ENCODE data around the gene PRKAG1.

The PRKAG1 gene

DNA sequence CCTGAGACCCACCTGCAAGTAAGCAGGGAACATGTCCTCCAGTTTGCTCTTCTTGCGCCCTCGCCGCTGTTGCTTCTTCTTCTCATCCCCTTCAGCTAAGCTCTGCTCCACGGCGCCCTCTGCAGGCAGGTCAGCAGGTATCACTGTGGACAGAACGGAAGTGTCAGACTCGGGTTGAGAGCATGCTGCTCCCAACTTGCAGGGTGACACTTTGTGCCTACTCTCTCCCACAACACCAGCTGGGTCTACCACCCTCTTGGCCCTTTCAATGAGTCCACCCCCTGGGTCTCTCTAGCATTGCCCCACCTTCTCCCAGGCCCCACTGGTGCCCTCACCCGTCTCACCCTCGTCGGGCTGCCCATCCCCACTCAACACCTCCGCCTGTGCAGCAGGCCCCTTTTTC lies 25.3 kb upstream of the PRKAG1 start:
- TF ChIP-seq, protein P1, sequence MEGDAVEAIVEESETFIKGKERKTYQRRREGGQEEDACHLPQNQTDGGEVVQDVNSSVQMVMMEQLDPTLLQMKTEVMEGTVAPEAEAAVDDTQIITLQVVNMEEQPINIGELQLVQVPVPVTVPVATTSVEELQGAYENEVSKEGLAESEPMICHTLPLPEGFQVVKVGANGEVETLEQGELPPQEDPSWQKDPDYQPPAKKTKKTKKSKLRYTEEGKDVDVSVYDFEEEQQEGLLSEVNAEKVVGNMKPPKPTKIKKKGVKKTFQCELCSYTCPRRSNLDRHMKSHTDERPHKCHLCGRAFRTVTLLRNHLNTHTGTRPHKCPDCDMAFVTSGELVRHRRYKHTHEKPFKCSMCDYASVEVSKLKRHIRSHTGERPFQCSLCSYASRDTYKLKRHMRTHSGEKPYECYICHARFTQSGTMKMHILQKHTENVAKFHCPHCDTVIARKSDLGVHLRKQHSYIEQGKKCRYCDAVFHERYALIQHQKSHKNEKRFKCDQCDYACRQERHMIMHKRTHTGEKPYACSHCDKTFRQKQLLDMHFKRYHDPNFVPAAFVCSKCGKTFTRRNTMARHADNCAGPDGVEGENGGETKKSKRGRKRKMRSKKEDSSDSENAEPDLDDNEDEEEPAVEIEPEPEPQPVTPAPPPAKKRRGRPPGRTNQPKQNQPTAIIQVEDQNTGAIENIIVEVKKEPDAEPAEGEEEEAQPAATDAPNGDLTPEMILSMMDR (IDR thresholded peaks at IDR 0.05): peak; percentile 83

DNA sequence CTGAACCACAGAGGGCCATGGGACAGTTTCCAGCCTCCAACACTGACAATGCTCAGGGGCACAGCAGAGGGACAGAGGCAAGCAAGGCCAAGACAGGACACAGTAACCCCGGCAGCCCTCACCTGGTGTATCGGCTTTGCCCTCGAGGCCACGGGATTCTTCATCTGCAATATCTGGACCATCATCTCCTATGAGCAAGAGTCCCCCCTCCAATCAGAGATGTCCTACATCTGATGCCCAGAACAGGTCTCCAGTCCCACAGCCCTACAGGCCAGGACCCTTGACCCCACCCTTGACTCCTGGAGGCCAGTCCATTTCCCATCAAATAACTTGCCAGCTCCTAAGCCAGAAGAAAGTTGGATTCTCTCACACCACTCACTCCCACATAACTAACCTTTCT lies 24.7 kb upstream of the PRKAG1 start:
- TF ChIP-seq, protein P1 (IDR thresholded peaks at IDR 0.05): no peak

DNA sequence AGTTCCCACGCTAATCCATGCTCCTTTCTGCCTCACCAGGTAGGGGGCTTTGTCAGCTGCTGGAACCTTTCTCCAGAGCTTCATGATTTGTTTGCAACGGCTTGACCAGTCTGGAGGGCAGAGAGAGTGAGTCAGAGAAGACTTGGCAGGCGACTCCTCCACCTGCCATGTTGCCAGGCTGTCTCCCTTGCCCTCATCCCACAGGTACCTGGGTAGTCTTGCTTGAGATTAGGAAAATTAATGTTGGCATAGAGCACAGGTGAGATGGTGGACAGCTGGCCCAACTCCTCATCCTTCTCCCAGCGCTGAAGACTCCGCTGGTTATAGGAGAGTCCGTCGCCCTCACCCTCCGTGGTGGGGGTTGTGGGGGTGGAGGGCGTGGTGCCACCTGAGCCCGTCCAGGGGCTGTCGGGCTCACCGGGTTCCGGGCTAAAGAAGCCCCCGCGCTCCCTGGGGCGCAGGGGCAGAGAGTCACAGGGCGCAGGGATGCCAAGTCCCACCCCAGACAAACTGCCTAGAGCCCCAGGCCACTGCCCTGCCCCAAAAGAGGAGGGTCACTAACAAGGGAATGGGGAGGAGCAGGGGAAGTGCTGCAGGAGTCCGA lies 23.4 kb upstream of the PRKAG1 start:
- TF ChIP-seq, protein P1 (IDR thresholded peaks at IDR 0.05): no peak

DNA sequence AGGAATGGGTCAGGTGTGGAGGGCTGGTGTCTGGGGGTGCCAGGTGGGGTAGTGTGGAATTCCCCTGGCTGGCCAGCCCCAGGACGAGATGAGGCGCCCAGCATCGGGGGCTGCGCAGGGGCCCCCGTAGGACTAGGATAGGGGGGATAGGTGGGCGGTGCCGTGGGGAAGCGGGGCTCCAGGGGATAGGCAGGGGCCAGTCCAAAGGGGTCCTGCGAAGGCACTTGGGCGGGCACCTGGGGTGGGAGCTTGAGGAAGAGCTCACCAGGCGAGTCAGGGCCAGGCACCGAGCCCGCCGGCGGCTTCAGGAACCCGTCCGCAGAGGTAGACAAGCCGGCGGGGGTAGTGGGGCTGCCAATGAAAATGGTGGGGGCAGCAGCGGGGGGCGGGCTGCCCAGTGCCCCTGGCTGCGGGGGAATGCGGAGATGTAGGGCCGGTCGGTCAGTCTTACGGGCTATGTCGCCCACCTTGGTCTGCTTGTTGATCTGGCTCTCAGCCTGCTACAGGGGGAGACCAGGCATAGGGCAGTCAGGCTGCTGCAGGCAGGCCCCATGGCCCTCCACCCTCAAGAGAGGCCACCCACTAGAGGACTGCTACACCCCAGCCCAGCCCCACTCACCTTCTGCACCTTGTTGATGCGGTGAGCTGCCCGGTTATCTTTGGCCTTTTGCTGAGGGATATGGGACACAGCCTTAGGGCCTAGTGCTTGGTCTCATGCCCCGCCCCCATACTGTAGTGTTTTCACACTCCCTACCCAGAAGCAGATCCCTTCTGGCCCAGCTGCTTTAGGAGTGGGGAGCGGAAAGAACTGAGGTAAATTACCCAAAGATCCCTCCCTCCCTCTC lies 22.7 kb upstream of the PRKAG1 start:
- TF ChIP-seq, protein P1 (IDR thresholded peaks at IDR 0.05): no peak

DNA sequence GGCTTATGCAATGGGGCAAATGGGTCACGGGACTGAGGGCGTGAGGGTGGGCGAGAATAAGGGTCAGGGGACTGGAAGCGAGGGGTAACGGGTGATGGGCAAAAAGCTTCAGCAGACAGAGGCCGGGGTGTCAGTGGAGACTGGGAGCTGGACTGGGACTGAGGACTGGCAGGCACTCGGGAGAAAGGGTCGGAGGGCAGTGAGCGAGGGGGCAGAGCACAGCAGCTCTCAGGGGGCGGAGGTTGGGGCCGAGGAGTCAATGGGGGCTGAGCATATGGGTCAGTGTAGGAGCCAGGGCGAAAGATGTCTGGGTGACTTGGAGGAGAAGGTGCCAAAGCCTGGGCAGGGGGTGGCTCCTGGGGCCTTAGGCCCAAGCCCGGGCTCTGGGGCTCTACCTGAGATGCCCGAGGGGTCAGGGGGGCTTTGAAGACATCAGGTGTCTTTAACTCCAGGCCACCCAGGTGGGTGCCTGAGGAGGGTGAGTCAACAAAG lies 21.8 kb upstream of the PRKAG1 start:
- TF ChIP-seq, protein P1 (IDR thresholded peaks at IDR 0.05): no peak

DNA sequence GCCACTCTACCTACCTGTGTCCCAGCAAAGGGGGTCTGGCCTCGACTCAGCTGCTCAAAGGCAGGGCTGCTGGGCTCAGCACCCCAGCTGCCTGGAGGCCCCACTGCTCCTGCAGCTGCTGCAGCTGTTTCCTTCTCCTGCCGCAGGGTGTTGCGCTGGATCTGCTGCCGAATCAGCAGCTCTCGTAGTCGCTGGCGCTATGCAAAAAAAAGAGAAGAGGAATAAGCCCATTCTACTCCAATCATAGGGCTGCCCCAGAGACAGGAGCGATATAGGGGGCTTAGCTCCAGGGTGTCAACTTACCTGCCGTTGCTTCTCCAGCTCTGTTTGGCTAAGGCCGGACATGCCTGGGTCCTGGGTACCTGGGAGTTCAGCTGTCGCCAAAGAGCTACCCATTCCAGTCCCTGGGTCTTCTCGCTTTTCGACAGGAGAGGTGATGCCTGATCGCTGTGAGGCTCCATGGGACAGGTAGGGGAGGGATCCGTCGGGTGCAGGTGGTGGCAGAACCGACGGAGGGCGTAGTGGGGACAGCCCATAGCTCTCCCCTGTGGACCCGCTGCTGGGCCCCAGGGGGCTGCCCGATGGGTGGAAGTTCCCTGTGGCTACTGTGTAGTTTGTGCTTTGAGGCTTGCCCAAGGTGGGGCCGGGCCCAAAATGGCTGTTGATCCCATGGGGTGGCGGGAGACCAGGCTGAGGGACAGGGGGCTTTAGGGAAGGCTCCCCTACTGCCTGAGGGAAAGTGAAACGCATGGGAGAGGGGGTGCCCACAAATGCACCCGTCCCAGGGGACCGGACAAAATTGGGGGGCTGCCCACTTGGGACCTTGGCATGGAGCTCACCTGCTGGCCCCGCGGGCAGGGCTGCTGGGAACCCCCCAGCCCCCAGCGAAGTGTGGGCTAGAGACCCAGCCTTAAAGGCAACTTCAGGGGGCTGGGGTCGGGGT lies 21.1 kb upstream of the PRKAG1 start:
- TF ChIP-seq, protein P1 (IDR thresholded peaks at IDR 0.05): no peak

DNA sequence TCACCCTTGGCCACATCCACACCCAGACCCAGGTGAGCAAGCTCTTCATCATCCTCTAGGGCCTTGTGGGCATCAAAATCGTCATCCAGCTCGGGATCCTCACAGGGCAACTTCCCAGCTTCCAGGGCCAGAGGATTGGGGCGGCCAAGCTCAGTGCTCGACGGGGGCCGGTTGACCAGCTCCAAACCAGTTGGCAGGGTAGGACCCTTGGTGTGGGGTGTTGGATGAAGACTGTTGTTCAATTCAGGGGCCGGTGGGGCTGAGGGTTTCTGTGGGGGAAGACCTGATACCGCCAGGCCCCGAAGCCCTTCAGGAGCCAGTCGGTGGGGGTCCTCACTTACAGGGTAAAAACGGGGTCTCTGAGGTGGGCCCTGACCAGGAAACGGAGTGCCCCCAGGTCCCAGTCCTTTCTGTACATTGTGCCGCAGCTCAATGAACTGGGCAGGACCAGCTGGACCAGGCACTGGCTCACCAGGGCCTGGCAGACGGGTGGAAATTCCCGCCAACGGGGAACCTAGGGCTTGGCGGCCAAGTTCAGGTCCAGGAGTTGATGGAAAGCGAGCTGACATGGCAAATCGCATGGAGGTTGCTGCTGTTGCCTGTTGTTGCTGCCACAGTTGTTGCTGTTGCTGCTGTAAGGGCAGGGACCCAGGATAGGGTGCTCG lies 19.8 kb upstream of the PRKAG1 start:
- TF ChIP-seq, protein P1 (IDR thresholded peaks at IDR 0.05): no peak

All from LNCAP (cell line).